Ishikawa (cell line): ENCODE measurements around the gene ABLIM2.

Experiments used
- CEBPB ChIP-seq: IDR thresholded peaks from 2 replicates; pipeline ENCODE4 v1.6.1; 2012
- CREB1 ChIP-seq: IDR thresholded peaks from 2 replicates; pipeline ENCODE4 v1.6.1; 2012; ENCODE audit warnings: low read depth
- EGR1 ChIP-seq: IDR thresholded peaks from 2 replicates; pipeline ENCODE4 v1.6.1; 2012
- EP300 ChIP-seq: IDR thresholded peaks from 2 replicates; pipeline ENCODE4 v1.6.1; 2012; ENCODE audit warnings: borderline replicate concordance
- FOXM1 ChIP-seq: IDR thresholded peaks from 2 replicates; pipeline ENCODE4 v1.6.1; 2012; ENCODE audit warnings: low read depth, borderline replicate concordance
- NFIC ChIP-seq: IDR thresholded peaks from 2 replicates; pipeline ENCODE4 v1.6.1; 2012
- RAD21 ChIP-seq: IDR thresholded peaks from 2 replicates; pipeline ENCODE4 v1.6.1; 2012; ENCODE audit warnings: low read depth
- TAF1 ChIP-seq: IDR thresholded peaks from 2 replicates; pipeline ENCODE4 v1.6.1; 2012; ENCODE audit warnings: low read depth, mild to moderate bottlenecking
- TCF12 ChIP-seq: IDR thresholded peaks from 2 replicates; pipeline ENCODE4 v1.6.1; 2012; ENCODE audit warnings: low read depth
- TEAD4 ChIP-seq: IDR thresholded peaks from 2 replicates; pipeline ENCODE4 v1.6.1; 2012
- YY1 ChIP-seq: IDR thresholded peaks from 2 replicates; pipeline ENCODE4 v1.6.1; 2012; ENCODE audit warnings: low read depth
- ZBTB7A ChIP-seq: IDR thresholded peaks from 2 replicates; pipeline ENCODE4 v1.6.1; 2012; ENCODE audit warnings: low read depth
- TF ChIP-seq, protein P1 (sequence below): IDR thresholded peaks from 2 replicates; pipeline ENCODE4 v1.6.1; 2012
- TF ChIP-seq, protein P2 (sequence below): IDR thresholded peaks from 2 replicates; pipeline ENCODE4 v1.6.1; 2012
- TF ChIP-seq, protein P3 (sequence below): IDR thresholded peaks from 2 replicates; pipeline ENCODE4 v1.6.1; 2012; ENCODE audit warnings: low read depth, mild to moderate bottlenecking

ABLIM2 gene

DNA sequence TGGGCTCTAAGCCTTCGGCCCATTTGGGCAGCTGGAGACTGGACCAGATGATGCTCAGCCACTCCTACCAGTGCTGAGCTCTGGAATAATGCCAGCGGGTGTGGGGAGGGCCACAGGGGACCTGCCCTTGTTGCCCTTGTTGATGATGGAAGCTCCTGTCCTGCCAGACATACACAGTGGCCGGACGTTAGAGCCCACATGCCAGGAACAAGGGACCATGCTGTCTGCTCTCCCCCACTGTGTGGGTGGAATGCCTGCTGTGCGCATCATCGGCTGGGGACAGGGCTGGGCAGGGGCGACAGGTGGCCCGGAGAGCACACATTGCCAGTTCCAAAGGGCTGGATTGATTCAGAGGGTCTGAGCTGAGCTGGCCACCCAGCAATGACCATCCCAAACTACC is 2.0 kb downstream of the ABLIM2 start:
- TF ChIP-seq RAD21 (no peak), EGR1 (peak; percentile 56; the same call in 1 of the 2 replicates)

DNA sequence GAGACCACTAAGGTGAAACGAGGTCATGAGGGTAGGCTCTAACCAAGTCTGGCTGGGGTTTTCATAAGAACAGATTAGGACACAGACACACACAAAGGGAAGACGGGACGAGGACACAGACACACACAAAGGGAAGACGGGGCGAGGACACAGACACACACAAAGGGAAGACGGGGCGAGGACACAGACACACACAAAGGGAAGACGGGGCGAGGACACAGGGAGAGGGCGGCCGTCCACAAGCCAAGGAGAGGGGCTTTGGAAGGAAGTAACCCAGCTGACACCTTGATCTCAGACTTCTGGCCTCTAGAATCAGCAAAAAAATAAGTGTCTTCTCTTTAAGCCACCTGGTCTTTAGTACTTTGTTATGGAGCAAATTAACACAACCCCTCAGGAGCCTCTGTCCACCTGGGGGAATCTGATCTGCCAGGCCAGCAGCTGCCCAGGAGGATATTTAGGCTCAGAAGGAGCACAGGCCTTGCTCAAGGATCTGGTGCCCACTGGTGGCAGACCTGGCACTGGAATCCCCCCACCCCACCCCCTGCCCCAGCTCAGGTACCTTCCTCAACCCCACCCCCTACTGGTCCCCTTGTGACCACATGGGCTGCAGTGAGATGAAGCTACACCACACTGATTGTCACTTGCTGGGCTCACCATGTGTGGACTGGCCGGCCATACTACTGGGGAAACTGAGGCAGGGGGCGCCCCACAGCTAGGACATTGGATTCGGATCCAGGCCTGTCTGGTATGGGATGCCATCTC is 2.8 kb downstream of the ABLIM2 start:
- TF ChIP-seq, protein P1, sequence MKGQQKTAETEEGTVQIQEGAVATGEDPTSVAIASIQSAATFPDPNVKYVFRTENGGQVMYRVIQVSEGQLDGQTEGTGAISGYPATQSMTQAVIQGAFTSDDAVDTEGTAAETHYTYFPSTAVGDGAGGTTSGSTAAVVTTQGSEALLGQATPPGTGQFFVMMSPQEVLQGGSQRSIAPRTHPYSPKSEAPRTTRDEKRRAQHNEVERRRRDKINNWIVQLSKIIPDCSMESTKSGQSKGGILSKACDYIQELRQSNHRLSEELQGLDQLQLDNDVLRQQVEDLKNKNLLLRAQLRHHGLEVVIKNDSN, result no peak
- no peak for TF ChIP-seq TCF12
- no peak for TF ChIP-seq TAF1
- TF ChIP-seq RAD21, result no peak
- TF ChIP-seq ZBTB7A, result no peak
- no peak for TF ChIP-seq TEAD4
- TF ChIP-seq YY1, result no peak
- no peak for TF ChIP-seq NFIC
- TF ChIP-seq, protein P2, sequence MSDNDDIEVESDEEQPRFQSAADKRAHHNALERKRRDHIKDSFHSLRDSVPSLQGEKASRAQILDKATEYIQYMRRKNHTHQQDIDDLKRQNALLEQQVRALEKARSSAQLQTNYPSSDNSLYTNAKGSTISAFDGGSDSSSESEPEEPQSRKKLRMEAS, result no peak
- TF ChIP-seq FOXM1, result no peak
- TF ChIP-seq CEBPB, result no peak
- TF ChIP-seq CREB1, result no peak
- no peak for TF ChIP-seq EP300
- no peak for TF ChIP-seq EGR1
- TF ChIP-seq, protein P3, sequence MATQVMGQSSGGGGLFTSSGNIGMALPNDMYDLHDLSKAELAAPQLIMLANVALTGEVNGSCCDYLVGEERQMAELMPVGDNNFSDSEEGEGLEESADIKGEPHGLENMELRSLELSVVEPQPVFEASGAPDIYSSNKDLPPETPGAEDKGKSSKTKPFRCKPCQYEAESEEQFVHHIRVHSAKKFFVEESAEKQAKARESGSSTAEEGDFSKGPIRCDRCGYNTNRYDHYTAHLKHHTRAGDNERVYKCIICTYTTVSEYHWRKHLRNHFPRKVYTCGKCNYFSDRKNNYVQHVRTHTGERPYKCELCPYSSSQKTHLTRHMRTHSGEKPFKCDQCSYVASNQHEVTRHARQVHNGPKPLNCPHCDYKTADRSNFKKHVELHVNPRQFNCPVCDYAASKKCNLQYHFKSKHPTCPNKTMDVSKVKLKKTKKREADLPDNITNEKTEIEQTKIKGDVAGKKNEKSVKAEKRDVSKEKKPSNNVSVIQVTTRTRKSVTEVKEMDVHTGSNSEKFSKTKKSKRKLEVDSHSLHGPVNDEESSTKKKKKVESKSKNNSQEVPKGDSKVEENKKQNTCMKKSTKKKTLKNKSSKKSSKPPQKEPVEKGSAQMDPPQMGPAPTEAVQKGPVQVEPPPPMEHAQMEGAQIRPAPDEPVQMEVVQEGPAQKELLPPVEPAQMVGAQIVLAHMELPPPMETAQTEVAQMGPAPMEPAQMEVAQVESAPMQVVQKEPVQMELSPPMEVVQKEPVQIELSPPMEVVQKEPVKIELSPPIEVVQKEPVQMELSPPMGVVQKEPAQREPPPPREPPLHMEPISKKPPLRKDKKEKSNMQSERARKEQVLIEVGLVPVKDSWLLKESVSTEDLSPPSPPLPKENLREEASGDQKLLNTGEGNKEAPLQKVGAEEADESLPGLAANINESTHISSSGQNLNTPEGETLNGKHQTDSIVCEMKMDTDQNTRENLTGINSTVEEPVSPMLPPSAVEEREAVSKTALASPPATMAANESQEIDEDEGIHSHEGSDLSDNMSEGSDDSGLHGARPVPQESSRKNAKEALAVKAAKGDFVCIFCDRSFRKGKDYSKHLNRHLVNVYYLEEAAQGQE, result no peak

DNA sequence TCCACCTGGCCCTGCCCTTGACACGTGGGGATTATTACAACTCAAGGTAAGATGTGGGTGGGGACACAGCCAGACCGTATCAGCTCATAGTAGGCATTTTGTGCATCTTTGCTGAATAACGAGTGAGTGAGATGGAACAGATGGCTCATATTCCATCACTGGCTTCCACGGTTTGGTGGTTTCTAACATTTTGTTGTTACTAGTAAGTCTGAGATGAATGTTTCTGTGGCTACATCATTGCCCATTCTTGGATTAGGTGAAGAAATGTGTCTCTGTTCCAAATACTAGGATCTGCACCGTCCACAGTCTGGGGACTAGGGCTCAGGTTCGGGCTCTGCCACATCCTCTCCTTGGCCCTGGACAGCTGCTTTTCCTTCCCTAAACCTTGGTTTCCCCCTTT is 3.6 kb downstream of the ABLIM2 start:
- TF ChIP-seq TCF12 (no peak), NFIC (no peak), RAD21 (no peak), ZBTB7A (no peak), CREB1 (no peak), EGR1 (no peak), YY1 (no peak), TAF1 (no peak), TEAD4 (no peak)
- TF ChIP-seq, protein P3, result no peak
- TF ChIP-seq, protein P1, result no peak

DNA sequence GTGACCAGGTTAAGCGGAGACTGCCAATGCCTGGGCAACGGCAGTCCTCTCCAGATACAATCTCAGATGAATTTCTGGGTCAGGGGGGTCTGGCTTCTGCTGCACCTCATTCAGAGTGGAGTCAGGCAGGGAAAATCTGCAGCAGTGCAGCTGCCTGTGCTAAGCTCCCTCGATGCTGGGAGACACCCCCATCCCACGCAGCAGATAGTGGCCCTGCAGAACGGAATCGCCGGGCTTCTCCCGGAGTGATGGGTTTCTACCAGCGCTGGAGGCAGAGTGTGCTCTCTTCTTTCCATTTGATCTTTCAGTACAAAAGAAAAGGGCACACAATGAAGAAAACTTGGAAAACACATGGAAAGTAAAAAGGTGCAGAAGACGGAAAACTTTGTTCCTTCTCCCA is 5.2 kb downstream of the ABLIM2 start:
- TF ChIP-seq TEAD4 (no peak), CREB1 (no peak), FOXM1 (no peak), CEBPB (no peak), RAD21 (no peak), TAF1 (no peak), EGR1 (no peak), TCF12 (no peak), ZBTB7A (no peak), YY1 (no peak), NFIC (no peak), EP300 (no peak)
- TF ChIP-seq, protein P3, result no peak
- TF ChIP-seq, protein P2, result no peak
- TF ChIP-seq, protein P1, result no peak
